Chondrocyte (in vitro differentiated cells): ENCODE measurements around the gene RAD23B. TPM values are rescaled to one million over a fixed set of nuclear protein-coding genes. Genes with fewer than 3 reads are reported as not detected.

Experiments
- DNase-seq: peaks from one replicate; pipeline ENCODE4 v3.0.0; 2021; ENCODE audit warnings: mixed read lengths, low spot score
- H3K27ac Mint-ChIP-seq: one replicate; pipeline ENCODE4 v1.8.0; 2021; ENCODE audit warnings: mild to moderate bottlenecking, moderate library complexity, mixed read lengths; ENCODE audit not compliant: unreplicated experiment
- H3K27me3 Mint-ChIP-seq: 2 replicates; pipeline ENCODE4 v1.8.0; 2021; ENCODE audit warnings: low read depth, mixed read lengths
- H3K36me3 Mint-ChIP-seq: 2 replicates; pipeline ENCODE4 v1.8.0; 2021; ENCODE audit warnings: low read depth, mixed read lengths
- H3K4me1 Mint-ChIP-seq: 2 replicates; pipeline ENCODE4 v1.8.0; 2021; ENCODE audit warnings: low read depth, mild to moderate bottlenecking, mixed read lengths
- H3K4me3 Mint-ChIP-seq: one replicate; pipeline ENCODE4 v1.8.0; 2021; ENCODE audit warnings: mild to moderate bottlenecking, moderate library complexity, mixed read lengths; ENCODE audit not compliant: unreplicated experiment
- H3K9me3 Mint-ChIP-seq: 2 replicates; pipeline ENCODE4 v1.8.0; 2021; ENCODE audit warnings: low read depth, mixed read lengths
- CTCF ChIP-seq: fragments of 200-600 bp; sonication (generic); IDR thresholded peaks from 2 replicates; pipeline ENCODE4 v1.5.0; 2021; ENCODE audit warnings: antibody characterized with exemption, mild to moderate bottlenecking, moderate library complexity
- total RNA-seq: library from RNA; stranded (reverse); gene quantifications from 3 replicates; pipeline ENCODE4 v1.2.1, GENCODE V29; 2021

The RAD23B gene
- total RNA-seq, 1 donor from 2014 or later, result 127 TPM

DNA sequence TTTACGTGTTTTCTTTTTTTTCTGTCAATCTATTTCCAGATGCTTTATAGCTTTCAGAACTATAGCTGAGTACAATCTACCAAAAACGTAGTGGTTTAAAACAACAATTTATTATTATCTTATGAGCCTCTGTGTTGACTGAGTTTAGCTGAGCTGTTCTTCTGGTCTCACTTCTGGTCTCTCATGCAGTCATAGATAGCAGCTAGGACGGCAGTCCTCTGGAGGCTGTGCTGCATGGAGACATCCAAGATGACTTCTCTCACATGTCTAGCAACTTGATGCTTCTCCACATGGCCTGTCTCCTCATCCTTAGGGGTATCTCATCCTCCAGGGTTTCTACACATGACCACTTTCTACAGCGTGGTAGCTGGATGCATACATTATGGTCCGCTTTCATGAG lies 22.0 kb upstream of the RAD23B start:
- H3K4me3 Mint-ChIP-seq, result no peak overlapping the region
- no peak for DNase-seq
- H3K27ac Mint-ChIP-seq, result no peak overlapping the region
- peaks cover 15% of the 10 kb centered on the region for H3K4me1 Mint-ChIP-seq
- H3K9me3 Mint-ChIP-seq, result peaks cover 8% of the 10 kb centered on the region
- no peak for TF ChIP-seq CTCF
- H3K27me3 Mint-ChIP-seq, result no peaks in the 10 kb centered on the region
- H3K36me3 Mint-ChIP-seq, result peaks cover 4% of the 10 kb centered on the region

DNA sequence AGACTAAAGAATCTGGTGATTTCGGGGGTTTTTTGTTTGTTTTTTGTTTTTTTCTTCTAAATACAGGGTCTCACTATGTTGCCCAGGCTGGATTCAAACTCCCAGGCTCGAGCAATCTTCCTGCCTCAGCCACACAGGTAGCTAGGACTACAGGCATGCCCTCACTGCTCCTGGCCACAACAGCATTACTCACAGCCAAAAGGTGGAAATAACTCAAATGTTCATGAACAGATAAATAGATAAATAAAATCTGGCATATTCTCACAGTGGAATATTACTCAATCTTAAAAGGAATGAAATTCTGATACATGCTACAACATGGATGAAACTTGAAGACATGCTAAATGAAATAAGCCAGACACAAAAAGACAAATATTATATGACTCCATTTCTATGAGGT lies 19.8 kb upstream of the RAD23B start:
- no peak overlapping the region for H3K27ac Mint-ChIP-seq
- peaks cover 22% of the 10 kb centered on the region for H3K4me1 Mint-ChIP-seq
- peaks cover 4% of the 10 kb centered on the region for H3K36me3 Mint-ChIP-seq
- no peak overlapping the region for H3K4me3 Mint-ChIP-seq
- DNase-seq, result no peak
- no peaks in the 10 kb centered on the region for H3K27me3 Mint-ChIP-seq
- no peak for TF ChIP-seq CTCF
- H3K9me3 Mint-ChIP-seq, result peaks cover 10% of the 10 kb centered on the region

GRCh38 chr9:107266624-107267368 lies 16.3 kb upstream of the RAD23B start:
- DNase-seq, result no peak
- Mint-ChIP-seq H3K4me1 (peaks cover 14% of the 10 kb centered on the region), H3K36me3 (peaks cover 4% of the 10 kb centered on the region), H3K27ac (no peak overlapping the region), H3K4me3 (no peak overlapping the region), H3K27me3 (no peaks in the 10 kb centered on the region), H3K9me3 (peaks cover 10% of the 10 kb centered on the region)
- no peak for TF ChIP-seq CTCF

GRCh38 chr9:107268560-107268959 lies 14.5 kb upstream of the RAD23B start:
- no peaks in the 10 kb centered on the region for H3K27me3 Mint-ChIP-seq
- TF ChIP-seq CTCF, result no peak
- H3K9me3 Mint-ChIP-seq, result peaks cover 10% of the 10 kb centered on the region
- peaks cover 4% of the 10 kb centered on the region for H3K36me3 Mint-ChIP-seq
- H3K27ac Mint-ChIP-seq, result no peak overlapping the region
- peaks cover 17% of the 10 kb centered on the region for H3K4me1 Mint-ChIP-seq
- no peak for DNase-seq
- no peak overlapping the region for H3K4me3 Mint-ChIP-seq

- no peak for DNase-seq
- peaks cover 24% of the 10 kb centered on the region for H3K4me1 Mint-ChIP-seq
- peaks cover 10% of the 10 kb centered on the region for H3K9me3 Mint-ChIP-seq
- TF ChIP-seq CTCF, result no peak
- H3K4me3 Mint-ChIP-seq, result no peak overlapping the region
- H3K36me3 Mint-ChIP-seq, result peaks cover 4% of the 10 kb centered on the region
- no peaks in the 10 kb centered on the region for H3K27me3 Mint-ChIP-seq
- H3K27ac Mint-ChIP-seq, result no peak overlapping the region
Observed at GRCh38 chr9:107269254-107269653, 13.8 kb upstream of the RAD23B start.
